K562 (cell line): ENCODE measurements around the gene GPR180. TPM values are rescaled to one million over a fixed set of nuclear protein-coding genes. Genes with fewer than 3 reads are reported as not detected.

Source experiments
- ATAC-seq: fragments of 200-7000 bp; cut with Tn5 transposase; 3 replicates; pipeline ENCODE4 v1.9.1; 2020; ENCODE audit warnings: moderate library complexity
- BruUV-seq: library from RNA; stranded (reverse); fragments of 400-500 nt; replicated peaks from 2 replicates; lab custom pipeline; 2021; lab: Mats Ljungman, UMichigan
- CTCF ChIA-PET: fragments of 300-600 bp; formaldehyde crosslinking; extraction: SDS; loops from one replicate; lab custom pipeline; 2021; ENCODE audit warnings: low intra/inter-chr PET ratio; lab: Yijun Ruan, JAX
- POLR2A ChIA-PET: fragments of 300-600, 350-650 bp; sonication (Branson Sonifier 250); formaldehyde crosslinking; extraction: SDS; loops from one replicate; lab custom pipeline; 2021; ENCODE audit warnings: antibody characterized with exemption, inconsistent platforms; lab: Yijun Ruan, JAX
- DNase-seq, 4 experiments: peaks; one replicate each; pipeline versions ENCODE4 v3.0.0 to v3.0.0-alpha.2; 2011 to 2018; ENCODE audit warnings: low spot score in 3 of 4, mixed read lengths in 3 of 4; ENCODE audit errors: extremely low read depth in 1 of 4
- FAIRE-seq: peaks from 2 replicates; lab custom pipeline; 2011; peaks lifted over from hg19 to GRCh38; lab: Jason Lieb, UNC
- H2AFZ ChIP-seq: 2 replicates; pipeline ENCODE4 v1.6.0; 2011; ENCODE audit warnings: low read depth, low read length, control low read depth, inconsistent platforms
- H3K27ac ChIP-seq: fragments of 200-600 bp; 3 replicates; pipeline ENCODE4 v1.8.0; 2011; ENCODE audit warnings: low read depth, mild to moderate bottlenecking, control low read depth, inconsistent platforms, low read length, moderate library complexity, mixed read lengths; ENCODE audit errors: extremely low read depth
- H3K27me3 ChIP-seq, 2 experiments: fragments of 300-600 bp in 1 of 2; 2 replicates in 1 of 2; 3 replicates in 1 of 2; pipeline versions ENCODE4 v1.6.0 to v1.8.0; 2011; ENCODE audit warnings: inconsistent platforms in 2 of 2, low read length in 2 of 2, mild to moderate bottlenecking in 1 of 2, mixed read lengths in 1 of 2, moderate library complexity in 1 of 2; ENCODE audit not compliant: control insufficient read depth in 2 of 2, insufficient read depth in 2 of 2
- H3K36me3 ChIP-seq: fragments of 300-600 bp; 3 replicates; pipeline ENCODE4 v1.8.0; 2011; ENCODE audit warnings: mild to moderate bottlenecking, low read length, inconsistent platforms; ENCODE audit not compliant: control insufficient read depth, insufficient read depth
- H3K4me1 ChIP-seq, 2 experiments: fragments of 200-600 bp in 1 of 2; replicated peaks in 1 of 2; 2 replicates in 1 of 2; 3 replicates in 1 of 2; pipeline versions ENCODE4 v1.5.1 to v1.8.0; 2011; ENCODE audit warnings: inconsistent platforms in 2 of 2, low read length in 2 of 2, mild to moderate bottlenecking in 1 of 2, mixed read lengths in 1 of 2, moderate library complexity in 1 of 2; ENCODE audit not compliant: control insufficient read depth in 2 of 2, insufficient read depth in 2 of 2
- H3K4me2 ChIP-seq: 2 replicates; pipeline ENCODE4 v1.6.1; 2011; ENCODE audit warnings: low read length, control low read depth, inconsistent platforms, mixed read lengths; ENCODE audit not compliant: insufficient read depth
- H3K4me3 ChIP-seq: fragments of 200-600 bp; sonication (generic), shearing (Covaris generic); 2 replicates; pipeline ENCODE4 v1.5.1; 2016; ENCODE audit warnings: control low read depth, inconsistent platforms
- H3K79me2 ChIP-seq: fragments of 200-600 bp; 3 replicates; pipeline ENCODE4 v1.8.0; 2011; ENCODE audit warnings: low read length, inconsistent platforms; ENCODE audit not compliant: control insufficient read depth, insufficient read depth
- H3K9ac ChIP-seq, 2 experiments: 2 replicates each; pipeline versions ENCODE4 v1.6.0 to v1.6.1; 2011; ENCODE audit warnings: low read depth in 2 of 2, low read length in 2 of 2, control low read depth in 1 of 2, inconsistent platforms in 1 of 2, mild to moderate bottlenecking in 1 of 2, mixed read lengths in 1 of 2; ENCODE audit not compliant: insufficient read depth in 1 of 2
- H3K9me1 ChIP-seq: one replicate; pipeline ENCODE4 v1.6.0; 2011; ENCODE audit warnings: inconsistent platforms, mild to moderate bottlenecking, low read length, moderate library complexity; ENCODE audit not compliant: control insufficient read depth, insufficient read depth
- H3K9me3 ChIP-seq: replicated peaks from 2 replicates; pipeline ENCODE4 v1.5.1; 2011; ENCODE audit warnings: low read depth, low read length, inconsistent platforms; ENCODE audit not compliant: control insufficient read depth, insufficient read depth
- H4K20me1 ChIP-seq: replicated peaks from 2 replicates; pipeline ENCODE4 v1.6.1; 2011; ENCODE audit warnings: low read length, inconsistent platforms, mixed read lengths; ENCODE audit not compliant: control insufficient read depth, insufficient read depth
- BRF2 ChIP-seq: IDR thresholded peaks from 3 replicates; pipeline ENCODE4 v1.6.1; 2011; ENCODE audit warnings: borderline replicate concordance, mild to moderate bottlenecking; ENCODE audit not compliant: insufficient read length, insufficient read depth
- CCAR2 ChIP-seq: fragments of 200-400 bp; formaldehyde crosslinking; IDR thresholded peaks from 2 replicates; pipeline ENCODE4 v1.6.1; 2017; ENCODE audit warnings: mild to moderate bottlenecking, low read depth, low read length
- EP300 ChIP-seq: IDR thresholded peaks from 2 replicates; pipeline ENCODE4 v1.6.1; 2012; ENCODE audit warnings: low read length, improper control_type of control experiment
- FOSL1 ChIP-seq: fragments of 200-800 bp; sonication (Bioruptor generic); conservative IDR thresholded peaks from 2 replicates; pipeline ENCODE4 v1.6.1; 2016; ENCODE audit warnings: missing genetic modification characterization, missing compliant biosample characterization
- GTF2B ChIP-seq: IDR thresholded peaks from 2 replicates; pipeline ENCODE4 v1.6.1; 2011; ENCODE audit not compliant: insufficient read length; ENCODE audit errors: extremely low read depth
- HNRNPLL ChIP-seq: fragments of 200-400 bp; formaldehyde crosslinking; IDR thresholded peaks from 2 replicates; pipeline ENCODE4 v1.6.1; 2017; ENCODE audit warnings: low read length, low read depth, mild to moderate bottlenecking; ENCODE audit not compliant: poor library complexity, severe bottlenecking
- MLX ChIP-seq, 2 experiments: fragments of 450-650 bp in 1 of 2; sonication (generic) in 1 of 2; formaldehyde crosslinking; conservative IDR thresholded peaks; 2 replicates each; pipeline versions ENCODE4 v1.4.0 to v1.8.1; 2020 to 2022; ENCODE audit warnings: mild to moderate bottlenecking in 1 of 2, missing genetic modification reagents in 1 of 2
- SMAD3 ChIP-seq: fragments of 450-650 bp; formaldehyde crosslinking; conservative IDR thresholded peaks from 2 replicates; pipeline ENCODE4 v1.4.0; 2020; ENCODE audit warnings: mild to moderate bottlenecking
- TEAD2 ChIP-seq: fragments of 450-650 bp; IDR thresholded peaks from 2 replicates; pipeline ENCODE4 v1.6.1; 2016; ENCODE audit warnings: missing genetic modification characterization, control low read depth, missing compliant biosample characterization
- THRA ChIP-seq: fragments of 450-650 bp; IDR thresholded peaks from 2 replicates; pipeline ENCODE4 v1.6.1; 2017; ENCODE audit warnings: mild to moderate bottlenecking, moderate library complexity
- TSC22D4 ChIP-seq: fragments of 450-650 bp; IDR thresholded peaks from 2 replicates; pipeline ENCODE4 v1.6.1; 2016; ENCODE audit warnings: missing genetic modification characterization, missing biosample characterization, control low read depth
- ZBTB12 ChIP-seq: fragments of 250-450 bp; sonication (Bioruptor Pico); IDR thresholded peaks from 2 replicates; pipeline ENCODE4 v1.4.0; 2020
- WGBS: fragments of 100-300 bp; shearing (Covaris generic); methylation state at CpG from one replicate; pipeline ENCODE4 v1.1.6; 2016; ENCODE audit warnings: low coverage, mixed read lengths; ENCODE audit not compliant: insufficient coverage; ENCODE audit errors: missing lambda C conversion rate; 5-methylcytosine and 5-hydroxymethylcytosine counted together
- in situ Hi-C: fragments of 300-500 bp; cut with MboI; formaldehyde crosslinking; loops from 4 replicates; pipeline ENCODE4 v1.15.0; 2018; ENCODE audit warnings: inconsistent platforms, mixed read lengths
- intact Hi-C: fragments of 100-400 bp; cut with micrococcal nuclease; formaldehyde crosslinking; loops from 2 replicates; pipeline ENCODE4 v1.14.2; 2022
- polyA plus RNA-seq, 8 experiments: library from polyadenylated mRNA; depleted of rRNA in 4 of 8; stranded (reverse) in 5 of 8; unstranded in 3 of 8; fragments of >200 nt; fragmentation: Nextera tagmentation in 2 of 8; fragmentation: Illumina TruSeq in 1 of 8; extraction: Ambion mirVana in 2 of 8; extraction: Trizol in 1 of 8; gene quantifications; 2 replicates each; pipeline versions ENCODE4 v1.2.1 to v1.2.3, GENCODE V29; 2011 to 2014; ENCODE audit warnings: inconsistent platforms in 1 of 8, missing spikeins in 1 of 8
- total RNA-seq, 7 experiments: library from RNA; depleted of rRNA in 6 of 7; stranded (reverse); fragments of >200 nt in 6 of 7; fragmentation: Illumina TruSeq in 2 of 7; extraction: Trizol in 2 of 7; gene quantifications; 2 replicates each; pipeline versions ENCODE4 v1.2.1 to v1.2.3, GENCODE V29; 2011 to 2021; ENCODE audit warnings: low replicate concordance in 1 of 7

GPR180 gene
- total and polyA plus RNA-seq, 9 of the 15 experiments (the other 6 are each of a cell fraction or from before 2014, with no cell fraction given), result 0.77 to 4.1 (median 1.8) TPM

- Histone ChIP-seq H3K27me3 (no peaks in the 10 kb centered on the region), H3K4me3 (no peak overlapping the region), H3K4me1 (no peaks in the 10 kb centered on the region; a peak in 1 of 5 replicates), H3K27ac (no peak overlapping the region), H3K9me1 (no peaks in the 10 kb centered on the region), H4K20me1 (no peaks in the 10 kb centered on the region), H3K36me3 (peaks cover 26% of the 10 kb centered on the region), H3K9me3 (no peaks in the 10 kb centered on the region), H3K4me2 (no peak overlapping the region), H3K9ac (no peak overlapping the region), H3K79me2 (no peaks in the 10 kb centered on the region), H2AFZ (no peak overlapping the region)
- no peak for ATAC-seq
- ChIA-PET POLR2A (no interaction called here), CTCF (no interaction called here)
- in situ Hi-C loops, result loop anchor here (5.0 kb wide), 1 partner anchor 173 kb away; no protein-coding TSS in a partner anchor
- intact Hi-C loops, result no loop called here
- no peak for FAIRE-seq
- 75% methylated on average over 4 of the region's 5 CpGs for WGBS
- no TSS peak for BruUV-seq
- TF ChIP-seq BRF2, result no peak
- TF ChIP-seq FOSL1 (tag), result no peak
- no peak for TF ChIP-seq HNRNPLL
- TF ChIP-seq EP300, result no peak
- no peak for TF ChIP-seq CCAR2
- no peak for TF ChIP-seq THRA
- TF ChIP-seq TEAD2, result no peak
- no peak for TF ChIP-seq SMAD3
- no peak for TF ChIP-seq TSC22D4 (tag)
- TF ChIP-seq MLX (CRISPR knock-in tag; conservative IDR thresholded peaks at IDR 0.05), result no peak
- TF ChIP-seq GTF2B, result no peak
- TF ChIP-seq ZBTB12 (CRISPR knock-in tag), result no peak
- no peak for DNase-seq
These were observed 8.8 kb downstream of the GPR180 start for GRCh38 chr13:94610475-94610874.
